ENCODE measurements around the gene PASK.

- no peak for TF ChIP-seq FOXM1 (IDR thresholded peaks at IDR 0.05; ENCODE audit: borderline replicate concordance)
- no peak for TF ChIP-seq LEF1 (IDR thresholded peaks at IDR 0.05; ENCODE audit: borderline replicate concordance)
- TF ChIP-seq SP1 (IDR thresholded peaks at IDR 0.05): no peak
- no peak for TF ChIP-seq FOXA1 (IDR thresholded peaks at IDR 0.05)
- no peak for TF ChIP-seq ELF4 (IDR thresholded peaks at IDR 0.05)
- TF ChIP-seq BHLHE40 (IDR thresholded peaks at IDR 0.05; ENCODE audit: borderline replicate concordance): no peak
Measured at GRCh38 chr2:241068136-241068941, 80.9 kb downstream of the PASK start.

All from HEK293T (cell line).